D721Med (cell line): ENCODE measurements around the gene HINT1.
A peak's percentile ranks its signal among the peaks of the same experiment; 100 is the strongest.

ENCODE experiments used
- DNase-seq: peaks from one replicate; pipeline ENCODE4 v3.0.0; 2011; ENCODE audit warnings: low spot score; ENCODE audit not compliant: insufficient read length
- FAIRE-seq: peaks from 2 replicates; lab custom pipeline; 2011; peaks lifted over from hg19 to GRCh38; lab: Jason Lieb, UNC
- TF ChIP-seq, protein P1 (sequence below): IDR thresholded peaks from 2 replicates; pipeline ENCODE4 v1.5.1; 2012; ENCODE audit warnings: mild to moderate bottlenecking, control low read depth; ENCODE audit not compliant: insufficient read depth; ENCODE audit errors: missing control alignments

HINT1 gene

DNA sequence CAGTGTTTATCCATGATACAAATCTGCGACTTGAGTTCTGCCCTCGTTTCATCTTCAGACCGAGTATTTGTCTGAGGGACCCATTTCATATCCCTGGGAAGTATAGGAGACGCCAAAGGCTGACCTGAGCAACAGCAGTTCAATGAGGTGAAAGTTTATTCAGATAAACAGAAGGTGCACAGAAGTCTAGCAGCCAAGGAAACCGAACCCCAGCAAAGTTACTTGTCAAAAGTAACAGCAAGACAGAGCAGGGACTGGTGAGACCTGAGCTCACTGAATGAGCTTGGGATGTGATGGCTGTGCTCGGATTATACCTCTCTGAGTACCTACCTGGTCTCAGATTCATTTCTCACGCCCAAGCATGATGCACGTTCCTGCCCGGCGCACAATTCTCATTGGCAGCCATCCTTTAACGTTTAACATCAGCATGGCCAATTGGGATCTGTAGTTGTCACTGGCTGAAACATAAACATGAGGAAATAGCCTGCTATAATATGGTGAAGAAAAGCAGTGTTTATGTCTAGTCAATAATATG is 6.3 kb upstream of the HINT1 start:
- TF ChIP-seq, protein P1, sequence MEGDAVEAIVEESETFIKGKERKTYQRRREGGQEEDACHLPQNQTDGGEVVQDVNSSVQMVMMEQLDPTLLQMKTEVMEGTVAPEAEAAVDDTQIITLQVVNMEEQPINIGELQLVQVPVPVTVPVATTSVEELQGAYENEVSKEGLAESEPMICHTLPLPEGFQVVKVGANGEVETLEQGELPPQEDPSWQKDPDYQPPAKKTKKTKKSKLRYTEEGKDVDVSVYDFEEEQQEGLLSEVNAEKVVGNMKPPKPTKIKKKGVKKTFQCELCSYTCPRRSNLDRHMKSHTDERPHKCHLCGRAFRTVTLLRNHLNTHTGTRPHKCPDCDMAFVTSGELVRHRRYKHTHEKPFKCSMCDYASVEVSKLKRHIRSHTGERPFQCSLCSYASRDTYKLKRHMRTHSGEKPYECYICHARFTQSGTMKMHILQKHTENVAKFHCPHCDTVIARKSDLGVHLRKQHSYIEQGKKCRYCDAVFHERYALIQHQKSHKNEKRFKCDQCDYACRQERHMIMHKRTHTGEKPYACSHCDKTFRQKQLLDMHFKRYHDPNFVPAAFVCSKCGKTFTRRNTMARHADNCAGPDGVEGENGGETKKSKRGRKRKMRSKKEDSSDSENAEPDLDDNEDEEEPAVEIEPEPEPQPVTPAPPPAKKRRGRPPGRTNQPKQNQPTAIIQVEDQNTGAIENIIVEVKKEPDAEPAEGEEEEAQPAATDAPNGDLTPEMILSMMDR = no peak
- DNase-seq (no peak), FAIRE-seq (no peak)

DNA sequence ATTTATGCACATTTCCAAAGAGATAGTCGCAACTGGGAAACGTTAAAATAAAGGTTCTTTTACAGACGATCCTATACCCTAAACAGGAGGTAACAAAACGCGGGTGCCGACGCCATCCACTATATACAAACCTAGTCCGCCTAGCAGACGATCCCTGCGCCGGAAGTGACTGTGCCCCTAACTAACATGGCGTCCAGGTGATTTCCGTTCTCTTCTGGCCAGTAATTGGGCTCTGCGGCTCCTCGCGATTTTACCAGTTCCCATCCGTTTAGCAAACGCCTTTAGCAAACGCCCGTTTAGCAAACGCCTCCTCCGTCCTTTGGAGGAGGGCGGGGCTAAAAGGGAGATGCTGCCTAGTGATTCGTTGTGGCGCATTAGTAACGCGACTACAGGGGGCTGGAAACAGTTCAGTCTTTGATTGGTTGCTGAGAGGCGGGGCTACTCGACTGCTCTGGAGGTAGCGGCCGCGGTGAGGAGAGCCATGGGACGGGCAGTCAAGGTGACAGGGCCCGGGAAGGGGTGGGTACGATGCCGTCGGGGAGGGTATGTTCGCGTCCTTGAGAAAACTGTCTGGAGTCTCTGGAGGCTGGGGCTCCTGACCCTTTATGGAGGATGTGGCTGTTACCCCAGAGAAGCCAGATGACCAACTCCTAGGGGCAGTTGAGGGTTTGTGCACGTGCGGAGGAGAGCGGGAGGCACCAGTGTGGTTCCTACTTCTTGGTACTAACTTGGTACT is 5.7 kb upstream of the HINT1 start, which contains the start of gene LYRM7:
TSS of gene LYRM7 (plus strand) at position 405 of the 736 bp plus-strand sequence. CDS start at position 482, 77 bp downstream.
- TF ChIP-seq, protein P1 = no peak
- peak; percentile 60 for FAIRE-seq
- peak; percentile 39 for DNase-seq

DNA sequence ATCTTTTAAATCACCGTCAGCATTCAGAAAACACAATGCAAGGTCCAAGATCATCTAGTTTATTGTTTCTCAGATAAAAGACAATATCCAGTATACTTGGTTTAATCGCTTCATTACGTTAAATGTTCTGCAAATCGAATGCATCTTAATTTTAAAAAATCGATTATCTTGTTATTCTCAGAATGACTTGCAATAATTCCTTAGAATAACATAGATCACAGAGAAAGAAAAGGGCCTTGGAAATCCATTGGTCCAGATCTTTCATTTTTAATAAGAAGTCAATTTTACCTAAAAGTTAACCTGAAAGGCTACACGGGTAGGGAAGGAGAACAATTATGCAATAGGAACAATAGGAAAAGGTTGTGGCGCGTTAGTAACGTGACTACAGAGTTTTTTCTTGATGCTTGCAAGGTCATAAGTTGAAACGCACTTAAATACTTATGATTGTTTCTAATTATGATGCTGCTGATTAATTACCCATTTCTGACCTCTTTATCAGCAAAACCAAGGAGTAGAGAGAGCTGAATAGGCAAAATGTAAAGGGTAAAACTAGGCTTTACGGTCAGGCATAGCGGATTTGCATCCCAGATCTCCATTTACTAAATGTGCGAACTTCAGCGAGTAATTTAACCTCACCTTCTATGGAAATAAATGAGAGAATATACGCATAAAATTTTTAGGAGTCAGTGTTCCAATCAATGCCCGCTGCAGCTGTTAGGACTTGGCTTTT is 4.9 kb upstream of the HINT1 start:
- FAIRE-seq (peak; percentile 60), DNase-seq (no peak)
- TF ChIP-seq, protein P1 = no peak

DNA sequence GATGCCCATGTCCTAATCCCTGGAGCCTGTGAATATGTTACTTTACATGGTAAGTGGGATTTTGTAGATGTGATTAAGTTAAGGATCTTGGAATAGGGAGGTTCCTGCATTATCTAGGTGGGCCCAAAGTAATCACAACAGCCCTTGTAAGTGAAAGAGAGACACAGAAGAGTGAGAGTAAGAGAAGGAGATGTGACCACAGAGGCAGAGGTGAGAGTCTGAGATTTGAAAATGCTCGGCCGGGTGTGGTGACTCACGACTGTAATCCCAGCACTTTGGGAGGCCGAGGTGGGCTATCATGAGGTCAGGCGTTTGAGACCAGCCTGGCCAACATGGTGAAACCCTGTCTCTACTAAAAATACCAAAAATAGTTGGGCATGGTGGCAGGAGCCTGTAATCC is 2.6 kb upstream of the HINT1 start:
- no peak for FAIRE-seq
- DNase-seq = no peak
- TF ChIP-seq, protein P1 = no peak

DNA sequence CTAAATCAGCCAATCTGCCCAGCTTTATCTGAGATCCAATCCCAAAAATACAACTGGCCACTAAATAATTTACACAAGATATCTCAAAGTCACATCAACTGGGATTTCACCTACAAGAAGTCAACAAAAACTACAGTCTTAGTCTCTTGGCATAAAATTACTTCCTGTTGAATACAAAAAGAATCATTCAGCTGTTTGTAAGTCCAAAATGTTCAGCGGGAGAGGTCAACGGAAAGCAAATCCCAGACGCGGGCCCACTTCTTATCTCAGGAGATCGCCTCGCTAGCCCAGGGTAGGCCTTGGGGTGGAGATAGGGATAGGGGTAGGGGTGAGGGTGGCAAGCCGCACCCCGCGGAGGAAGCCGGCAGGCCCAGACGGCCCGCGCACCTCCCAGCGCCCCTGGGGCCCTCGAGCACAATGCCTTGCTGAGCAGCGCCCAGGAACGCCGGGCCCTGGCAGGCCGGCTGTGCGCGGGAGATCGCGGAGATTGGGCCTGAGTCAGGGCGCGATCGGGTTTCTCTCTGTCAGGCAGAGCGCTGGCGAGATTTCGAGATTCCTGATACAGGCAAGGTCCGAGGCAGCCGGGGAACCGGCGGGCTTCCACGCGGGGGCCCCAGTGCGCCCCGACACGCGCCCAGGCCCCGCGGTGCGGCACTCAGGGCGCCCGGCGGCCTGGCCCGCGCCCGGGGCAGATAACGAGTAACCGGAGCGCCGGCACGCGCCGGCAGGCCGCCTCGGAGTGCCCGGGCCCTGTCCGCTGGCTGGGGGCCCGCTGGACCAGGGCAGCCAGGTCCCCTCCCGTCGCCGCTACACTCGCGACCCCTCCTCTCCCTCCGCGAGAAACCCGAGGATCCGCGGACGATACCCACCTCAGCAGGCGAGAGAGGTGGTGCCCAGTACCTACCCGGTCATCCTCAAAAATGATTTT is 601 bp downstream of the HINT1 start:
- TF ChIP-seq, protein P1 = peak; percentile 1
- FAIRE-seq = no peak

DNA sequence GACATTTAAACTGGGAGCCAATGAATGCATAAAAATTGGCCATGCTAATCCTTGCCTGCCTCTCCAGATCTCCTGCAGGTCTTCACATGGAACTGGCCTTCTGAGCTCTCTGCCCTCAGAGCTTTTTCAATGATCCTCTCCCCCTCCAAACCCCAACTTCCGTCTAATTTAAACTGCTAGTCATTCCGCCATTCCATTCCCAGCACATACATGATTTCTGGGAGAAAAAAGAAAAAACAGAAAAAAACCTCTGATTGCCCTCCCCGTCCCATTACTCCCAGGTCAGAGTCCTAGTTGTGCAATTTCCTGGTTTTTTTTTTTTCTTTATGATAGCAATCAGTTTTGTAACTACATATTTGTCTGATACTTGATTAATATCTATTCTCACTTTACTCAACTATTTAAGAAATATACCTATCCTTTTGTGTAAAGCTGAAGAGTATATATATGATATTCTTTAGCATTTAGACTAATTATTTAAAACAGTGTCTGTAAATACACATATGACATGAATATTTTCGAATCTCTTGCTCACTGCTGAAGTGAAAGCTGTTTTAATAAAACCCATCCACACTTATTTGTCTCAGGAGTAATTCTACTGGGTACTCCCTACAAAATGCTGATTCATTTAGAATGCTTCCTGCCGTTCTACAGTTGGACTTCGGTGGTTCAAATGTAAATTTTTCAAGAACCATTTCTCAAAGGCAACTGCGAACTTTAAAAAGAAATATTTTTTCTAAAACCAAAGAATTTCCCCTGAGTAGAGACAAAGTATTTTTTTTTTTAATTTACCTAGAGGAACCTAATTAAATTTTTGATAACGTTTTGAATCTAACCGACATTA is 1.6 kb downstream of the HINT1 start:
- DNase-seq = no peak
- TF ChIP-seq, protein P1 = no peak
- FAIRE-seq = no peak

More for the DNA sequence above, 601 bp downstream of the HINT1 start:
- peak; percentile 23 for DNase-seq
